HEK293 (cell line): ENCODE data around the gene PRUNE1.

ENCODE experiments used
- CTCF ChIA-PET: fragments of 350-600 bp; formaldehyde crosslinking; extraction: SDS; loops from one replicate; lab custom pipeline; 2021; ENCODE audit warnings: antibody characterized with exemption; lab: Yijun Ruan, JAX
- POLR2A ChIA-PET: fragments of 300-600 bp; formaldehyde crosslinking; extraction: SDS; loops from one replicate; lab custom pipeline; 2020; ENCODE audit warnings: antibody characterized with exemption, inconsistent platforms; lab: Yijun Ruan, JAX
- H3K27ac ChIP-seq: fragments of 200-500 bp; sonication (Bioruptor generic); 2 replicates; pipeline ENCODE4 v1.5.1; 2014; ENCODE audit warnings: low read depth, low read length, control low read depth, inconsistent platforms; ENCODE audit errors: extremely low read depth
- H3K36me3 ChIP-seq, 2 experiments: fragments of 200-500 bp in 1 of 2; sonication (Bioruptor generic) in 1 of 2; 1 replicate in 1 of 2; 2 replicates in 1 of 2; pipeline ENCODE4 v1.5.1; 2014 to 2017; ENCODE audit warnings: inconsistent platforms in 2 of 2, low read length in 2 of 2; ENCODE audit not compliant: control insufficient read depth in 2 of 2, insufficient read depth in 1 of 2
- H3K4me1 ChIP-seq: fragments of 200-500 bp; sonication (Bioruptor generic); 2 replicates; pipeline ENCODE4 v1.5.1; 2014; ENCODE audit warnings: mild to moderate bottlenecking, low read length, inconsistent platforms; ENCODE audit not compliant: control insufficient read depth, insufficient read depth
- H3K4me3 ChIP-seq: 2 replicates; pipeline ENCODE4 v1.5.1; 2011; ENCODE audit warnings: low read depth, mild to moderate bottlenecking, control low read depth, low read length, moderate library complexity
- H3K9me3 ChIP-seq: fragments of 200-500 bp; sonication (Bioruptor generic); 2 replicates; pipeline ENCODE4 v1.5.1; 2014; ENCODE audit warnings: low read depth, low read length, inconsistent platforms; ENCODE audit not compliant: control insufficient read depth, insufficient read depth
- BCL11B ChIP-seq: fragments of 450-650 bp; formaldehyde crosslinking; IDR thresholded peaks from 2 replicates; pipeline ENCODE4 v1.5.1; 2016; ENCODE audit warnings: low read depth, missing biosample characterization, missing genetic modification characterization
- FEZF1 ChIP-seq: fragments of 450-650 bp; formaldehyde crosslinking; IDR thresholded peaks from 2 replicates; pipeline ENCODE4 v1.5.1; 2016; ENCODE audit warnings: missing biosample characterization, missing genetic modification characterization
- GLIS1 ChIP-seq: fragments of 450-650 bp; formaldehyde crosslinking; IDR thresholded peaks from 2 replicates; pipeline ENCODE4 v1.5.1; 2016; ENCODE audit warnings: missing biosample characterization, missing genetic modification characterization
- OSR2 ChIP-seq: fragments of 450-650 bp; formaldehyde crosslinking; IDR thresholded peaks from 2 replicates; pipeline ENCODE4 v1.5.1; 2016; ENCODE audit warnings: missing biosample characterization, missing genetic modification characterization
- YY2 ChIP-seq: fragments of 450-650 bp; formaldehyde crosslinking; IDR thresholded peaks from 2 replicates; pipeline ENCODE4 v1.5.1; 2016; ENCODE audit warnings: missing biosample characterization, missing genetic modification characterization
- ZBTB1 ChIP-seq: fragments of 450-650 bp; formaldehyde crosslinking; IDR thresholded peaks from 2 replicates; pipeline ENCODE4 v1.5.1; 2016; ENCODE audit warnings: missing biosample characterization, missing genetic modification characterization
- ZBTB20 ChIP-seq: fragments of 450-650 bp; formaldehyde crosslinking; IDR thresholded peaks from 2 replicates; pipeline ENCODE4 v1.5.1; 2016; ENCODE audit warnings: missing biosample characterization, missing genetic modification characterization
- ZBTB21 ChIP-seq: fragments of 450-650 bp; formaldehyde crosslinking; IDR thresholded peaks from 2 replicates; pipeline ENCODE4 v1.5.1; 2017; ENCODE audit warnings: missing biosample characterization, missing genetic modification characterization
- ZBTB48 ChIP-seq: fragments of 450-650 bp; formaldehyde crosslinking; IDR thresholded peaks from 2 replicates; pipeline ENCODE4 v1.5.1; 2016; ENCODE audit warnings: missing biosample characterization, missing genetic modification characterization
- ZFP3 ChIP-seq: fragments of 450-650 bp; formaldehyde crosslinking; IDR thresholded peaks from 2 replicates; pipeline ENCODE4 v1.5.1; 2016; ENCODE audit warnings: low read depth, missing biosample characterization, missing genetic modification characterization
- ZFP69B ChIP-seq: fragments of 450-650 bp; formaldehyde crosslinking; IDR thresholded peaks from 2 replicates; pipeline ENCODE4 v1.5.1; 2016; ENCODE audit warnings: missing biosample characterization, missing genetic modification characterization
- ZNF112 ChIP-seq: fragments of 450-650 bp; formaldehyde crosslinking; IDR thresholded peaks from 2 replicates; pipeline ENCODE4 v1.5.0; 2017; ENCODE audit warnings: missing biosample characterization, missing genetic modification characterization
- ZNF114 ChIP-seq: fragments of 450-650 bp; formaldehyde crosslinking; IDR thresholded peaks from 2 replicates; pipeline ENCODE4 v1.5.0; 2017; ENCODE audit warnings: missing biosample characterization, missing genetic modification characterization
- ZNF175 ChIP-seq: fragments of 450-650 bp; formaldehyde crosslinking; IDR thresholded peaks from 2 replicates; pipeline ENCODE4 v1.5.1; 2016; ENCODE audit warnings: missing biosample characterization, missing genetic modification characterization
- ZNF221 ChIP-seq: fragments of 450-650 bp; formaldehyde crosslinking; IDR thresholded peaks from 2 replicates; pipeline ENCODE4 v1.5.1; 2017; ENCODE audit warnings: missing biosample characterization, missing genetic modification characterization, borderline replicate concordance
- ZNF274 ChIP-seq, 2 experiments: fragments of 200-500 bp in 1 of 2; fragments of 450-650 bp in 1 of 2; sonication (Bioruptor generic) in 1 of 2; formaldehyde crosslinking in 1 of 2; IDR thresholded peaks; 2 replicates each; pipeline versions ENCODE4 v1.5.1 to v1.6.1; 2014 to 2016; ENCODE audit warnings: borderline replicate concordance in 1 of 2, inconsistent platforms in 1 of 2, low read length in 1 of 2, missing biosample characterization in 1 of 2, missing genetic modification characterization in 1 of 2
- ZNF324 ChIP-seq: fragments of 450-650 bp; formaldehyde crosslinking; IDR thresholded peaks from 2 replicates; pipeline ENCODE4 v1.5.1; 2016; ENCODE audit warnings: missing biosample characterization, missing genetic modification characterization
- ZNF473 ChIP-seq: fragments of 450-650 bp; formaldehyde crosslinking; IDR thresholded peaks from 2 replicates; pipeline ENCODE4 v1.5.1; 2017; ENCODE audit warnings: missing biosample characterization, missing genetic modification characterization
- ZNF549 ChIP-seq: fragments of 450-650 bp; IDR thresholded peaks from 2 replicates; pipeline ENCODE4 v1.5.1; 2018; ENCODE audit warnings: missing biosample characterization, missing genetic modification characterization, mild to moderate bottlenecking, inconsistent platforms, moderate library complexity
- ZNF555 ChIP-seq: fragments of 450-650 bp; formaldehyde crosslinking; conservative IDR thresholded peaks from 2 replicates; pipeline ENCODE4 v1.5.1; 2017; ENCODE audit warnings: missing biosample characterization, mild to moderate bottlenecking, missing genetic modification characterization, inconsistent platforms
- ZNF561 ChIP-seq: fragments of 450-650 bp; IDR thresholded peaks from 2 replicates; pipeline ENCODE4 v1.5.1; 2018; ENCODE audit warnings: missing biosample characterization, missing genetic modification characterization, borderline replicate concordance
- ZNF621 ChIP-seq: fragments of 450-650 bp; formaldehyde crosslinking; IDR thresholded peaks from 2 replicates; pipeline ENCODE4 v1.5.1; 2017; ENCODE audit warnings: missing biosample characterization, missing genetic modification characterization
- ZSCAN23 ChIP-seq: fragments of 450-650 bp; formaldehyde crosslinking; IDR thresholded peaks from 2 replicates; pipeline ENCODE4 v1.5.1; 2016; ENCODE audit warnings: missing biosample characterization, missing genetic modification characterization
- ZXDB ChIP-seq: fragments of 450-650 bp; formaldehyde crosslinking; IDR thresholded peaks from 2 replicates; pipeline ENCODE4 v1.5.1; 2016; ENCODE audit warnings: missing biosample characterization, missing genetic modification characterization
- TF ChIP-seq, protein P1 (sequence below): fragments of 450-650 bp; formaldehyde crosslinking; IDR thresholded peaks from 2 replicates; pipeline ENCODE4 v1.5.1; 2016; ENCODE audit warnings: missing biosample characterization, missing genetic modification characterization
- TF ChIP-seq, protein P2 (sequence below): fragments of 450-650 bp; formaldehyde crosslinking; conservative IDR thresholded peaks from 2 replicates; pipeline ENCODE4 v1.5.1; 2016; ENCODE audit warnings: low read depth, missing biosample characterization, missing genetic modification characterization
- TF ChIP-seq, protein P3 (sequence below): fragments of 450-650 bp; formaldehyde crosslinking; IDR thresholded peaks from 2 replicates; pipeline ENCODE4 v1.5.1; 2016; ENCODE audit warnings: missing biosample characterization, missing genetic modification characterization, borderline replicate concordance

PRUNE1 gene

DNA sequence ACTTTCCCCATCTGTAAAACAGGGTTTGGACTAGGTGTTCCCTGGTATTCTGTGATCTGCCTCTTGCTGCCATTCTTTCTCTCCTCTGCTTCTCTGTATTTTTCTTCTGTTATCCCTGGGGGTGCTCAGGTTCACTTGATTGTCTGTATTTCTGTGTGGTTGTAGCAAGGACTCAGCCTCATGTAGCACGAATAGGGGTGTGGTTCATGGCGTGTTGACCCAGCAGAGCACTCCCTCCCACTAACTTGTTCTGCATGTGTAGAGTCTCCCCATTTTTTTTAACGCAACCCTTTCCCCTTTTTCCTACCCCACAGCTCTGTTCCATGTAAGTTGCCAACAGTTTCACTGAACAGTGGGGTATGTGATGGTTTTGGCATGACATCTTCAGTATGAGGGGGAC, 26.9 kb downstream of the PRUNE1 start:
- Histone ChIP-seq H3K4me3 (no peak overlapping the region), H3K4me1 (no peaks in the 10 kb centered on the region), H3K9me3 (no peaks in the 10 kb centered on the region), H3K27ac (no peak overlapping the region), H3K36me3 (peaks cover 19 to 43% of the 10 kb centered on the region in 2 experiments)
- POLR2A ChIA-PET = no interaction called here
- TF ChIP-seq FEZF1 (tag by site-specific recombination) = no peak
- no peak for TF ChIP-seq YY2 (tag by site-specific recombination)
- no peak for TF ChIP-seq ZNF221
- TF ChIP-seq BCL11B (tag by site-specific recombination) = no peak
- no peak for TF ChIP-seq ZBTB20 (tag by site-specific recombination)
- no peak for TF ChIP-seq ZBTB48 (tag by site-specific recombination)
- no peak for TF ChIP-seq ZNF324 (tag by site-specific recombination)
- TF ChIP-seq ZXDB (tag by site-specific recombination) = no peak
- TF ChIP-seq ZFP69B = no peak
- TF ChIP-seq ZNF175 (tag by site-specific recombination) = no peak
- TF ChIP-seq, protein P1, sequence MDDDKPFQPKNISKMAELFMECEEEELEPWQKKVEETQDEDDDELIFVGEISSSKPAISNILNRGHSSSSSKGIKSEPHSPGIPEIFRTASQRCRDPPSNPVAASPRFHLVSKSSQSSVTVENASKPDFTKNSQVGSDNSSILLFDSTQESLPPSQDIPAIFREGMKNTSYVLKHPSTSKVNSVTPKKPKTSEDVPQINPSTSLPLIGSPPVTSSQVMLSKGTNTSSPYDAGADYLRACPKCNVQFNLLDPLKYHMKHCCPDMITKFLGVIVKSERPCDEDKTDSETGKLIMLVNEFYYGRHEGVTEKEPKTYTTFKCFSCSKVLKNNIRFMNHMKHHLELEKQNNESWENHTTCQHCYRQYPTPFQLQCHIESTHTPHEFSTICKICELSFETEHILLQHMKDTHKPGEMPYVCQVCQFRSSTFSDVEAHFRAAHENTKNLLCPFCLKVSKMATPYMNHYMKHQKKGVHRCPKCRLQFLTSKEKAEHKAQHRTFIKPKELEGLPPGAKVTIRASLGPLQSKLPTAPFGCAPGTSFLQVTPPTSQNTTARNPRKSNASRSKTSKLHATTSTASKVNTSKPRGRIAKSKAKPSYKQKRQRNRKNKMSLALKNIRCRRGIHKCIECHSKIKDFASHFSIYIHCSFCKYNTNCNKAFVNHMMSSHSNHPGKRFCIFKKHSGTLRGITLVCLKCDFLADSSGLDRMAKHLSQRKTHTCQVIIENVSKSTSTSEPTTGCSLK = no peak
- no peak for TF ChIP-seq ZNF549 (tag by site-specific recombination)
- TF ChIP-seq ZBTB1 (tag by site-specific recombination) = no peak
- TF ChIP-seq, protein P2, sequence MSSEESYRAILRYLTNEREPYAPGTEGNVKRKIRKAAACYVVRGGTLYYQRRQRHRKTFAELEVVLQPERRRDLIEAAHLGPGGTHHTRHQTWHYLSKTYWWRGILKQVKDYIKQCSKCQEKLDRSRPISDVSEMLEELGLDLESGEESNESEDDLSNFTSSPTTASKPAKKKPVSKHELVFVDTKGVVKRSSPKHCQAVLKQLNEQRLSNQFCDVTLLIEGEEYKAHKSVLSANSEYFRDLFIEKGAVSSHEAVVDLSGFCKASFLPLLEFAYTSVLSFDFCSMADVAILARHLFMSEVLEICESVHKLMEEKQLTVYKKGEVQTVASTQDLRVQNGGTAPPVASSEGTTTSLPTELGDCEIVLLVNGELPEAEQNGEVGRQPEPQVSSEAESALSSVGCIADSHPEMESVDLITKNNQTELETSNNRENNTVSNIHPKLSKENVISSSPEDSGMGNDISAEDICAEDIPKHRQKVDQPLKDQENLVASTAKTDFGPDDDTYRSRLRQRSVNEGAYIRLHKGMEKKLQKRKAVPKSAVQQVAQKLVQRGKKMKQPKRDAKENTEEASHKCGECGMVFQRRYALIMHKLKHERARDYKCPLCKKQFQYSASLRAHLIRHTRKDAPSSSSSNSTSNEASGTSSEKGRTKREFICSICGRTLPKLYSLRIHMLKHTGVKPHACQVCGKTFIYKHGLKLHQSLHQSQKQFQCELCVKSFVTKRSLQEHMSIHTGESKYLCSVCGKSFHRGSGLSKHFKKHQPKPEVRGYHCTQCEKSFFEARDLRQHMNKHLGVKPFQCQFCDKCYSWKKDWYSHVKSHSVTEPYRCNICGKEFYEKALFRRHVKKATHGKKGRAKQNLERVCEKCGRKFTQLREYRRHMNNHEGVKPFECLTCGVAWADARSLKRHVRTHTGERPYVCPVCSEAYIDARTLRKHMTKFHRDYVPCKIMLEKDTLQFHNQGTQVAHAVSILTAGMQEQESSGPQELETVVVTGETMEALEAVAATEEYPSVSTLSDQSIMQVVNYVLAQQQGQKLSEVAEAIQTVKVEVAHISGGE (tag by site-specific recombination) = no peak
- CTCF ChIA-PET = interaction anchor here (0.6 to 1.5 kb wide), 2 partner anchors 11 to 12 kb away, joined by 4 read pairs; no protein-coding TSS in a partner anchor

DNA sequence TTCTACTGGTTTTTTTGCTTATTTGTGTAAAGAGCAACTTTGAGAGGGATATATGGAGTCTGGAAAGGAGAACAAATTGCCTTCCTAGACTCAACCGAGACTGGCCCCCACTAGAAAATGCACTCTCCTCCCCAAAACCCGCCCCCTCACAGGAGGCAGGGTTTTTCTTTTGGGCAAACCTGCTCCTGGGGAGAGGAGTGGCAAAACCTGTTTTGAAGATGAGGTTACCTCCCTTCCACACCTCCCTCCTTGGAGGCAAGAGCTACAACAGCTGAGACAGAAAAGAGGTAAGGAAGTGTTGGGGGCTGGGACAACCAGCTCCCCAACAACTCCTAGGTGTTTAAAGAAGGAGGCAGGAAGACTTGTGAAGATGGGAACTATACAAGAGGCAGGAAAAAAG, 28.1 kb downstream of the PRUNE1 start, which contains the start of gene BNIPL:
Gene BNIPL (plus strand): TSS at position 231 of the 400 bp plus-strand sequence. CDS start 140 bp downstream, at position 371.
- H3K36me3 ChIP-seq = peaks cover 12 to 31% of the 10 kb centered on the region in 2 experiments
- H3K9me3 ChIP-seq = no peaks in the 10 kb centered on the region
- no peaks in the 10 kb centered on the region for H3K4me1 ChIP-seq
- H3K4me3 ChIP-seq = no peak within 1 kb of the TSS
- TF ChIP-seq ZNF549 (tag by site-specific recombination) = no peak
- CTCF ChIA-PET = interaction anchor here (0.6 kb wide), 1 partner anchor 28 kb away, joined by 5 read pairs; the partner anchor contains the start of gene PRUNE1
- H3K27ac ChIP-seq = no peak within 1 kb of the TSS
- POLR2A ChIA-PET = no interaction called here

DNA sequence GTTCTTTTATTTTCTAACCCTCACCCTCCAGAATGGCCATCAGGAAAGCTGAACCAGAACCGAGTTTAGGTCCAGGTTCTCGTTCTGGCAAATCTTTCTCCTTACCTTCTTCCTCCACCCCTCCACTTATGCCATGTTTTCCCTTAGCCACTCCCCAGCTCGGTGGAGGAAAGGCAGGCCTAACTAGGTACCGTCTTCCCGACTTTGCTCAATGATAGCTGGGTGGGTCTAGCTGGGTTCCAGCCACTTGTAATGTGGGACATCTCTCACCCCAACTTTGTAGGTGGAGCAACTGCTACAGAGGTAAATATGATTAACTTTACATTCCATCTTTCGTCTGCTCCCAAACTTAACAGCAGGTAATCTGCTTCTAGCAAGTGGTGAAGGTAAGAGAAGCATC, 28.8 kb downstream of the PRUNE1 start:
- CTCF ChIA-PET = no interaction called here
- Histone ChIP-seq H3K9me3 (no peaks in the 10 kb centered on the region), H3K36me3 (peaks cover 6 to 28% of the 10 kb centered on the region in 2 experiments), H3K4me1 (no peaks in the 10 kb centered on the region), H3K4me3 (no peak overlapping the region), H3K27ac (no peak overlapping the region)
- POLR2A ChIA-PET = no interaction called here
- TF ChIP-seq ZNF473 (tag by site-specific recombination) (no peak), GLIS1 (no peak), OSR2 (tag by site-specific recombination) (no peak), ZNF274 (IDR thresholded peaks at IDR 0.05; ENCODE audit: low read length) (no peak), ZNF274 (tag by site-specific recombination; IDR thresholded peaks at IDR 0.05; ENCODE audit: borderline replicate concordance) (no peak), ZSCAN23 (tag by site-specific recombination) (no peak), ZNF112 (tag by site-specific recombination) (no peak), ZNF555 (tag by site-specific recombination) (no peak), ZNF621 (no peak), ZNF114 (tag by site-specific recombination) (no peak), ZBTB21 (tag by site-specific recombination) (no peak), ZFP3 (no peak), ZNF561 (no peak)
- TF ChIP-seq, protein P3, sequence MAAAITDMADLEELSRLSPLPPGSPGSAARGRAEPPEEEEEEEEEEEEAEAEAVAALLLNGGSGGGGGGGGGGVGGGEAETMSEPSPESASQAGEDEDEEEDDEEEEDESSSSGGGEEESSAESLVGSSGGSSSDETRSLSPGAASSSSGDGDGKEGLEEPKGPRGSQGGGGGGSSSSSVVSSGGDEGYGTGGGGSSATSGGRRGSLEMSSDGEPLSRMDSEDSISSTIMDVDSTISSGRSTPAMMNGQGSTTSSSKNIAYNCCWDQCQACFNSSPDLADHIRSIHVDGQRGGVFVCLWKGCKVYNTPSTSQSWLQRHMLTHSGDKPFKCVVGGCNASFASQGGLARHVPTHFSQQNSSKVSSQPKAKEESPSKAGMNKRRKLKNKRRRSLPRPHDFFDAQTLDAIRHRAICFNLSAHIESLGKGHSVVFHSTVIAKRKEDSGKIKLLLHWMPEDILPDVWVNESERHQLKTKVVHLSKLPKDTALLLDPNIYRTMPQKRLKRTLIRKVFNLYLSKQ (tag by site-specific recombination) = no peak
